Measurements from ENCODE around the gene RXFP4. TPM values are rescaled to one million over a fixed set of nuclear protein-coding genes. Genes with fewer than 3 reads are reported as not detected.
A peak's percentile ranks its signal among the peaks of the same experiment; 100 is the strongest.

The RXFP4 gene
- total and polyA plus RNA-seq, 2 of the 13 experiments (the other 11 are each of a cell fraction or from before 2014, with no cell fraction given): 0.38 to 1.4 TPM

- peak in 1 of 2 experiments; percentile 87; a peak in 2 of 4 replicates for TF ChIP-seq POLR2A (IDR thresholded peaks at IDR 0.05; ENCODE audit: insufficient read depth in 1 of 2, low read depth in 2 of 2, low read length in 2 of 2)
- TF ChIP-seq ZNF20 (CRISPR knock-in tag; IDR thresholded peaks at IDR 0.05): no peak
- no peak for TF ChIP-seq KLF12 (CRISPR knock-in tag; IDR thresholded peaks at IDR 0.05; ENCODE audit: borderline replicate concordance)
- peak; percentile 99 for TF ChIP-seq DRAP1 (CRISPR knock-in tag; IDR thresholded peaks at IDR 0.05)
- TF ChIP-seq, protein P1, sequence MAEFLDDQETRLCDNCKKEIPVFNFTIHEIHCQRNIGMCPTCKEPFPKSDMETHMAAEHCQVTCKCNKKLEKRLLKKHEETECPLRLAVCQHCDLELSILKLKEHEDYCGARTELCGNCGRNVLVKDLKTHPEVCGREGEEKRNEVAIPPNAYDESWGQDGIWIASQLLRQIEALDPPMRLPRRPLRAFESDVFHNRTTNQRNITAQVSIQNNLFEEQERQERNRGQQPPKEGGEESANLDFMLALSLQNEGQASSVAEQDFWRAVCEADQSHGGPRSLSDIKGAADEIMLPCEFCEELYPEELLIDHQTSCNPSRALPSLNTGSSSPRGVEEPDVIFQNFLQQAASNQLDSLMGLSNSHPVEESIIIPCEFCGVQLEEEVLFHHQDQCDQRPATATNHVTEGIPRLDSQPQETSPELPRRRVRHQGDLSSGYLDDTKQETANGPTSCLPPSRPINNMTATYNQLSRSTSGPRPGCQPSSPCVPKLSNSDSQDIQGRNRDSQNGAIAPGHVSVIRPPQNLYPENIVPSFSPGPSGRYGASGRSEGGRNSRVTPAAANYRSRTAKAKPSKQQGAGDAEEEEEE (CRISPR knock-in tag; IDR thresholded peaks at IDR 0.05; ENCODE audit: borderline replicate concordance): no peak
- TF ChIP-seq SAFB2 (CRISPR knock-in tag; IDR thresholded peaks at IDR 0.05; ENCODE audit: borderline replicate concordance, low read depth): no peak; the same call in 1 of the 2 replicates
- TF ChIP-seq LCORL (IDR thresholded peaks at IDR 0.05): no peak
- TF ChIP-seq LCORL (CRISPR knock-in tag; IDR thresholded peaks at IDR 0.05): no peak
- TF ChIP-seq ZNF543 (CRISPR knock-in tag; IDR thresholded peaks at IDR 0.05): 0 out of 2 replicates have a peak, but pooled peaks have one; percentile 68
- no peak for TF ChIP-seq ZNF260 (CRISPR knock-in tag; IDR thresholded peaks at IDR 0.05; ENCODE audit: borderline replicate concordance, low read depth)
- peak; percentile 33; the same call in 1 of the 2 replicates for TF ChIP-seq NFYB (CRISPR knock-in tag; IDR thresholded peaks at IDR 0.05)
- TF ChIP-seq ZNF891 (CRISPR knock-in tag; IDR thresholded peaks at IDR 0.05): peak; percentile 58; the same call in 1 of the 2 replicates
- 0 out of 2 replicates have a peak, but pooled peaks have one; percentile 42 for TF ChIP-seq ATF7-NPFF (CRISPR knock-in tag; IDR thresholded peaks at IDR 0.05; ENCODE audit: low read depth)
- no peak for TF ChIP-seq NFE2L2 (IDR thresholded peaks at IDR 0.05; ENCODE audit: low read length)
- TF ChIP-seq, protein P2, sequence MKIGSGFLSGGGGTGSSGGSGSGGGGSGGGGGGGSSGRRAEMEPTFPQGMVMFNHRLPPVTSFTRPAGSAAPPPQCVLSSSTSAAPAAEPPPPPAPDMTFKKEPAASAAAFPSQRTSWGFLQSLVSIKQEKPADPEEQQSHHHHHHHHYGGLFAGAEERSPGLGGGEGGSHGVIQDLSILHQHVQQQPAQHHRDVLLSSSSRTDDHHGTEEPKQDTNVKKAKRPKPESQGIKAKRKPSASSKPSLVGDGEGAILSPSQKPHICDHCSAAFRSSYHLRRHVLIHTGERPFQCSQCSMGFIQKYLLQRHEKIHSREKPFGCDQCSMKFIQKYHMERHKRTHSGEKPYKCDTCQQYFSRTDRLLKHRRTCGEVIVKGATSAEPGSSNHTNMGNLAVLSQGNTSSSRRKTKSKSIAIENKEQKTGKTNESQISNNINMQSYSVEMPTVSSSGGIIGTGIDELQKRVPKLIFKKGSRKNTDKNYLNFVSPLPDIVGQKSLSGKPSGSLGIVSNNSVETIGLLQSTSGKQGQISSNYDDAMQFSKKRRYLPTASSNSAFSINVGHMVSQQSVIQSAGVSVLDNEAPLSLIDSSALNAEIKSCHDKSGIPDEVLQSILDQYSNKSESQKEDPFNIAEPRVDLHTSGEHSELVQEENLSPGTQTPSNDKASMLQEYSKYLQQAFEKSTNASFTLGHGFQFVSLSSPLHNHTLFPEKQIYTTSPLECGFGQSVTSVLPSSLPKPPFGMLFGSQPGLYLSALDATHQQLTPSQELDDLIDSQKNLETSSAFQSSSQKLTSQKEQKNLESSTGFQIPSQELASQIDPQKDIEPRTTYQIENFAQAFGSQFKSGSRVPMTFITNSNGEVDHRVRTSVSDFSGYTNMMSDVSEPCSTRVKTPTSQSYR (CRISPR knock-in tag; IDR thresholded peaks at IDR 0.05; ENCODE audit: borderline replicate concordance): no peak
- TF ChIP-seq ZNF275 (CRISPR knock-in tag; IDR thresholded peaks at IDR 0.05; ENCODE audit: borderline replicate concordance): 0 out of 2 replicates have a peak, but pooled peaks have one; percentile 37
- no peak for TF ChIP-seq ZNF235 (CRISPR knock-in tag; IDR thresholded peaks at IDR 0.05; ENCODE audit: borderline replicate concordance)
- no peak for TF ChIP-seq EEA1 (CRISPR knock-in tag; IDR thresholded peaks at IDR 0.05; ENCODE audit: borderline replicate concordance)
- TF ChIP-seq, protein P3, sequence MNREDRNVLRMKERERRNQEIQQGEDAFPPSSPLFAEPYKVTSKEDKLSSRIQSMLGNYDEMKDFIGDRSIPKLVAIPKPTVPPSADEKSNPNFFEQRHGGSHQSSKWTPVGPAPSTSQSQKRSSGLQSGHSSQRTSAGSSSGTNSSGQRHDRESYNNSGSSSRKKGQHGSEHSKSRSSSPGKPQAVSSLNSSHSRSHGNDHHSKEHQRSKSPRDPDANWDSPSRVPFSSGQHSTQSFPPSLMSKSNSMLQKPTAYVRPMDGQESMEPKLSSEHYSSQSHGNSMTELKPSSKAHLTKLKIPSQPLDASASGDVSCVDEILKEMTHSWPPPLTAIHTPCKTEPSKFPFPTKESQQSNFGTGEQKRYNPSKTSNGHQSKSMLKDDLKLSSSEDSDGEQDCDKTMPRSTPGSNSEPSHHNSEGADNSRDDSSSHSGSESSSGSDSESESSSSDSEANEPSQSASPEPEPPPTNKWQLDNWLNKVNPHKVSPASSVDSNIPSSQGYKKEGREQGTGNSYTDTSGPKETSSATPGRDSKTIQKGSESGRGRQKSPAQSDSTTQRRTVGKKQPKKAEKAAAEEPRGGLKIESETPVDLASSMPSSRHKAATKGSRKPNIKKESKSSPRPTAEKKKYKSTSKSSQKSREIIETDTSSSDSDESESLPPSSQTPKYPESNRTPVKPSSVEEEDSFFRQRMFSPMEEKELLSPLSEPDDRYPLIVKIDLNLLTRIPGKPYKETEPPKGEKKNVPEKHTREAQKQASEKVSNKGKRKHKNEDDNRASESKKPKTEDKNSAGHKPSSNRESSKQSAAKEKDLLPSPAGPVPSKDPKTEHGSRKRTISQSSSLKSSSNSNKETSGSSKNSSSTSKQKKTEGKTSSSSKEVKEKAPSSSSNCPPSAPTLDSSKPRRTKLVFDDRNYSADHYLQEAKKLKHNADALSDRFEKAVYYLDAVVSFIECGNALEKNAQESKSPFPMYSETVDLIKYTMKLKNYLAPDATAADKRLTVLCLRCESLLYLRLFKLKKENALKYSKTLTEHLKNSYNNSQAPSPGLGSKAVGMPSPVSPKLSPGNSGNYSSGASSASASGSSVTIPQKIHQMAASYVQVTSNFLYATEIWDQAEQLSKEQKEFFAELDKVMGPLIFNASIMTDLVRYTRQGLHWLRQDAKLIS (CRISPR knock-in tag; IDR thresholded peaks at IDR 0.05): peak; percentile 27; the same call in 1 of the 2 replicates
These were observed at the start of gene RXFP4 (continued) for GRCh38 chr1:155940993-155941844.

Measured in HepG2 (cell line).